AG04450 (cell line): ENCODE results near the gene CARMIL1. TPM values are rescaled to one million over a fixed set of nuclear protein-coding genes. Genes with fewer than 3 reads are reported as not detected.

Experiments
- CTCF ChIA-PET: fragments of 300-600, 350-600 bp; formaldehyde crosslinking; extraction: SDS; loops from one replicate; lab custom pipeline; 2022; ENCODE audit warnings: antibody characterized with exemption, inconsistent platforms; lab: Charles Lee
- POLR2A ChIA-PET: fragments of 350-600 bp; formaldehyde crosslinking; extraction: SDS; loops from one replicate; lab custom pipeline; 2021; ENCODE audit warnings: antibody characterized with exemption, inconsistent platforms; lab: Yijun Ruan, JAX
- DNase-seq: peaks from one replicate; pipeline ENCODE4 v3.0.0-alpha.2; 2011; ENCODE audit warnings: low read depth, low spot score
- H3K27ac ChIP-seq: one replicate; pipeline ENCODE4 v1.5.1; 2012; ENCODE audit warnings: low read depth, low read length, control low read depth
- H3K27me3 ChIP-seq: one replicate; pipeline ENCODE4 v1.6.0; 2012; ENCODE audit warnings: low read length; ENCODE audit not compliant: control insufficient read depth, insufficient read depth
- H3K4me3 ChIP-seq: 2 replicates; pipeline ENCODE4 v1.5.1; 2011; ENCODE audit warnings: mild to moderate bottlenecking, low read depth, low read length, control low read depth
- H3K9me3 ChIP-seq: 2 replicates; pipeline ENCODE4 v1.5.1; 2012; ENCODE audit warnings: low read length; ENCODE audit not compliant: control insufficient read depth, insufficient read depth
- CTCF ChIP-seq: IDR thresholded peaks from 2 replicates; pipeline ENCODE4 v1.5.1; 2011; ENCODE audit warnings: low read depth, low read length, control low read depth, inconsistent platforms
- polyA plus RNA-seq: library from polyadenylated mRNA; depleted of rRNA; stranded (reverse); fragments of >200 nt; gene quantifications from 2 replicates; pipeline ENCODE4 v1.2.3, GENCODE V29; 2011

CARMIL1 gene
- polyA plus RNA-seq, 1 experiment: 0.55 TPM

GRCh38 chr6:25418454-25419052 is 139.4 kb downstream of the CARMIL1 start:
- no peak overlapping the region for H3K4me3 ChIP-seq
- no peaks in the 10 kb centered on the region for H3K27me3 ChIP-seq
- POLR2A ChIA-PET: no interaction called here
- H3K9me3 ChIP-seq: no peaks in the 10 kb centered on the region
- TF ChIP-seq CTCF: no peak
- CTCF ChIA-PET: no interaction called here
- DNase-seq: no peak
- H3K27ac ChIP-seq: no peak overlapping the region

- H3K9me3 ChIP-seq: no peaks in the 10 kb centered on the region
- DNase-seq: no peak
- no peaks in the 10 kb centered on the region for H3K27me3 ChIP-seq
- TF ChIP-seq CTCF: no peak
- H3K4me3 ChIP-seq: no peak overlapping the region
- no peak overlapping the region for H3K27ac ChIP-seq
- ChIA-PET POLR2A (no interaction called here), CTCF (no interaction called here)
Measured at GRCh38 chr6:25419879-25420278, 140.7 kb downstream of the CARMIL1 start.

- no peak for DNase-seq
- H3K27ac ChIP-seq: no peak overlapping the region
- no peak for TF ChIP-seq CTCF
- H3K4me3 ChIP-seq: no peak overlapping the region
- H3K9me3 ChIP-seq: no peaks in the 10 kb centered on the region
- ChIA-PET CTCF (no interaction called here), POLR2A (no interaction called here)
- H3K27me3 ChIP-seq: no peaks in the 10 kb centered on the region
Measured at GRCh38 chr6:25423358-25423757, 144.2 kb downstream of the CARMIL1 start.

DNA sequence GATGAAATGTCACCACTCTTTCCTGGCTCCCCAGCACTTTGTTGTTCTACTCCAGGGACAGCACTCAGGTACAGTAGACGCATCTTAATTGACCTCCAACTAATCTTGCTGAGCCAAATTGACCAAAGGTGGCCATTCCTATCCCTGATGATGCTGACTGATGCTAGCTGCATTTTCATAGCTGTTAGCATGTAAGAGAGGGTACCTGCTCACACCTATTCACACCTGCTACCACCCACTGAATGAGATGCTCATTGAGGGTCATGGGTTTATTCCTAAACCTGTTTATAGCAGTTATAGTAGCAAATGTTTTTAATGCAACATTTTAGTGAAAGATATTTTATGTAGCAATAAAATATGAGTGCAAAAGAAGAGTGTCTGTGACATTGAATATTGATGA is 145.1 kb downstream of the CARMIL1 start:
- no peaks in the 10 kb centered on the region for H3K27me3 ChIP-seq
- no peak overlapping the region for H3K4me3 ChIP-seq
- TF ChIP-seq CTCF: no peak
- H3K27ac ChIP-seq: no peak overlapping the region
- H3K9me3 ChIP-seq: no peaks in the 10 kb centered on the region
- CTCF ChIA-PET: no interaction called here
- POLR2A ChIA-PET: no interaction called here
- no peak for DNase-seq

- Histone ChIP-seq H3K9me3 (no peaks in the 10 kb centered on the region), H3K4me3 (no peak overlapping the region), H3K27ac (no peak overlapping the region), H3K27me3 (no peaks in the 10 kb centered on the region)
- TF ChIP-seq CTCF: no peak
- CTCF ChIA-PET: interaction anchor here (1.3 kb wide), 1 partner anchor 162 kb away, joined by 3 read pairs; no protein-coding TSS in a partner anchor
- POLR2A ChIA-PET: no interaction called here
- no peak for DNase-seq
Measured at GRCh38 chr6:25427549-25427948, 148.4 kb downstream of the CARMIL1 start.
